BE2C (cell line): Measurements from ENCODE around the gene CLTCL1.

ENCODE experiments used
- DNase-seq: peaks from one replicate; pipeline ENCODE4 v3.0.0-alpha.2; 2020
- H3K27me3 ChIP-seq: fragments of 250-450 bp; sonication (Bioruptor Pico); 2 replicates; pipeline ENCODE4 v1.5.1; 2020; ENCODE audit warnings: mild to moderate bottlenecking
- H3K36me3 ChIP-seq: fragments of 250-450 bp; sonication (Bioruptor Pico); 2 replicates; pipeline ENCODE4 v1.5.1; 2020; ENCODE audit warnings: mild to moderate bottlenecking
- H3K4me1 ChIP-seq: fragments of 250-450 bp; sonication (Bioruptor Pico); 2 replicates; pipeline ENCODE4 v1.5.1; 2020
- H3K4me3 ChIP-seq: 2 replicates; pipeline ENCODE4 v1.5.1; 2011; ENCODE audit warnings: low read depth, low read length
- H3K9me3 ChIP-seq: fragments of 250-450 bp; sonication (Bioruptor Pico); 2 replicates; pipeline ENCODE4 v1.5.1; 2020
- TF ChIP-seq, protein P1 (sequence below): IDR thresholded peaks from 2 replicates; pipeline ENCODE4 v1.5.1; 2012; ENCODE audit warnings: mild to moderate bottlenecking, low read depth, low read length

Gene CLTCL1

DNA sequence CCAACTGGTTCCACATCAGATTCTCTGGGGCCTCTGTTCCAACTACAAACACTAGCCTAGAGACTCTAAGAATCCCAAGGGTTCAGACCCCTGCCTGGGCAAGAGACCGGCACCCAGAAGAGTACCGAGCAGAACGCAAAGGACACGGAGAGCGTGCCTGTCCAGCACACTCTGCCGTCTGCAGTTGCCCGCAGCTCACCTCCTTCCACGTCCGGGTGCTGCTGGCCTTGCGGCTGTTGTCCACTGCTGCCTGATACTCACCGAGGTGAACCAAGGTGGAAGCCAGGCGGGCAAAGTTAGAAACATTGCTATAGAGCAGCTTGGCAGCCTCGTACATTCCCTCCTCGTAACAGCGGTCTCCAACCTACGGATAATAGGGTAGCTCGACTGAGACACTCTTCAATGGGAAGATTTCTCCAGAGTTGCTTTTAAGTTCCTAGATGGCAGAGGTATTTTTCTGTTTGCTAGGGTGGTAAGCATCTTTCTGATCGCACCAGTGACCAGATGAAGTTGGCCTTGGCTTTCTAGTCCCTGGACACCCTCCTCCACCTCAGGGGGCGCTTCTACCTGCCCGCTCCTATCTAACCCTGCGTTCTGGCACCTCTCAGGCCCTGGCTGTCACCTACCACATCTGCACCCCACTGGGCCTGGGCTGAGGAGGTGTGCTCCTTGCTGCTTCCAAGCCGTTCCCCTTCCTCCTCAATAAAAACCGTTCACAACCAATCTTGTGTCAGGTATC, 90.2 kb downstream of the CLTCL1 start:
- Histone ChIP-seq H3K27me3 (no peaks in the 10 kb centered on the region), H3K9me3 (no peaks in the 10 kb centered on the region), H3K36me3 (no peaks in the 10 kb centered on the region), H3K4me3 (no peak overlapping the region), H3K4me1 (no peaks in the 10 kb centered on the region; the same call in 1 of the 2 replicates)
- TF ChIP-seq, protein P1, sequence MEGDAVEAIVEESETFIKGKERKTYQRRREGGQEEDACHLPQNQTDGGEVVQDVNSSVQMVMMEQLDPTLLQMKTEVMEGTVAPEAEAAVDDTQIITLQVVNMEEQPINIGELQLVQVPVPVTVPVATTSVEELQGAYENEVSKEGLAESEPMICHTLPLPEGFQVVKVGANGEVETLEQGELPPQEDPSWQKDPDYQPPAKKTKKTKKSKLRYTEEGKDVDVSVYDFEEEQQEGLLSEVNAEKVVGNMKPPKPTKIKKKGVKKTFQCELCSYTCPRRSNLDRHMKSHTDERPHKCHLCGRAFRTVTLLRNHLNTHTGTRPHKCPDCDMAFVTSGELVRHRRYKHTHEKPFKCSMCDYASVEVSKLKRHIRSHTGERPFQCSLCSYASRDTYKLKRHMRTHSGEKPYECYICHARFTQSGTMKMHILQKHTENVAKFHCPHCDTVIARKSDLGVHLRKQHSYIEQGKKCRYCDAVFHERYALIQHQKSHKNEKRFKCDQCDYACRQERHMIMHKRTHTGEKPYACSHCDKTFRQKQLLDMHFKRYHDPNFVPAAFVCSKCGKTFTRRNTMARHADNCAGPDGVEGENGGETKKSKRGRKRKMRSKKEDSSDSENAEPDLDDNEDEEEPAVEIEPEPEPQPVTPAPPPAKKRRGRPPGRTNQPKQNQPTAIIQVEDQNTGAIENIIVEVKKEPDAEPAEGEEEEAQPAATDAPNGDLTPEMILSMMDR: no peak
- DNase-seq: no peak

DNA sequence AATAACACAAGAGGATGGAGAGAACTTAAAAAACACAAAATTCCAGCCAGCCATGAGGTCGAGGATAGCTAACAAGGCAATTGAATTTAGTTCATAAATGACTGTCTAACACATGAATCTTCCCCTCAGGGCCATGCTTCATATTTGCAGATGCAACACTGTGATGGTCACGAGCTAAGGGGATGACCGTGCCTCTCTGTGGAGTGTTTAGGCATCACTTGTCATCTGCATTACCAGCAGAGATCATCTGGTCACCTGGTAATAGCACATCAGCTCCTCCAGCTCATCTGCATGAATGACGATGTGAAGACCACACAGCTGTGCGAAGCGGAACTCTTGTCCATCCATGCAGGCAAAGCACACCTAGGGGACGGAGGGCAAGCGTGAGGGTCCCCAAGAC, 92.0 kb downstream of the CLTCL1 start:
- H3K27me3 ChIP-seq: no peaks in the 10 kb centered on the region
- no peaks in the 10 kb centered on the region for H3K9me3 ChIP-seq
- no peak for DNase-seq
- no peaks in the 10 kb centered on the region for H3K36me3 ChIP-seq
- TF ChIP-seq, protein P1: no peak
- no peak overlapping the region for H3K4me3 ChIP-seq
- no peaks in the 10 kb centered on the region; the same call in 1 of the 2 replicates for H3K4me1 ChIP-seq

DNA sequence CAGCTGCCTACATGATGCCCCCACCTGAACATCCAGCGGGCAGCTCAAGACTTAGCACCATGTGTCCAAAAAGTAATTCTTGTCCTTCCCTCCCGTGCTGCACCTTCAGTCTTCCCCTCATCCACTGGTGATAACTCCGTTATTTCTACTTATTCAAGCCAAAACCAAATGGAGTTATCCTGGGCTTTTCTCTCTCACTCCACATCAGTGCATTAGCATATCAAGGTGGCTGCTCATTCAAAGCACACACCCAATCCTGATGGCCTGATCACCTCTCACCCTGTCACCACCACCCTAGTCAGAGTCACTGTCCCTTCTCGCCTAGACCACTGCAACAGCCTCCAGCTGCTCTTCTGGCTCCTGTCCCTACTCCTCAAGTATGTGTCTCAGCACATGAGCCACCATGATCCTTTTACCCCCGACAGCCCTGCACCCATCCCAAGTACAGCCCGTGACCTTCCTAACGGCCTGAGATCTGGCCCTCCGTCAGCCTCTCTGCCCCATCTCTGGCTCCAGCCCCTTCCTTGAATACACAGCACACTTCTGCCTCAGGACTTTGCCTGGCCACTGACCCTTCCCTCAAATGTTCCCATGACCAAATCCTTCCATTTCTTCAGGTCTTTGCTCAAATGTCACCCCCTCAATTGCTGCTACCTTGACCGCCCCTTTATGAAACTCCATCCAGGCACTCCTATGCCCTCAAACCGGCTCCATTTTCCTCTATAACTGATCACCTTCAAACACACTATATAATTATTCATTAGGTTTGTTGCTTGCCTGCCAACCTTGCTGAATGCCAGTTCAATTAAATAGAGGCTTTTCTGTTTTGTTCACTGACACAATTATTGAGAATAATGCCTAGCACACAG, 93.3 kb downstream of the CLTCL1 start:
- Histone ChIP-seq H3K4me3 (no peak overlapping the region), H3K36me3 (no peaks in the 10 kb centered on the region), H3K4me1 (no peaks in the 10 kb centered on the region), H3K9me3 (no peaks in the 10 kb centered on the region), H3K27me3 (no peaks in the 10 kb centered on the region)
- TF ChIP-seq, protein P1: no peak
- no peak for DNase-seq

DNA sequence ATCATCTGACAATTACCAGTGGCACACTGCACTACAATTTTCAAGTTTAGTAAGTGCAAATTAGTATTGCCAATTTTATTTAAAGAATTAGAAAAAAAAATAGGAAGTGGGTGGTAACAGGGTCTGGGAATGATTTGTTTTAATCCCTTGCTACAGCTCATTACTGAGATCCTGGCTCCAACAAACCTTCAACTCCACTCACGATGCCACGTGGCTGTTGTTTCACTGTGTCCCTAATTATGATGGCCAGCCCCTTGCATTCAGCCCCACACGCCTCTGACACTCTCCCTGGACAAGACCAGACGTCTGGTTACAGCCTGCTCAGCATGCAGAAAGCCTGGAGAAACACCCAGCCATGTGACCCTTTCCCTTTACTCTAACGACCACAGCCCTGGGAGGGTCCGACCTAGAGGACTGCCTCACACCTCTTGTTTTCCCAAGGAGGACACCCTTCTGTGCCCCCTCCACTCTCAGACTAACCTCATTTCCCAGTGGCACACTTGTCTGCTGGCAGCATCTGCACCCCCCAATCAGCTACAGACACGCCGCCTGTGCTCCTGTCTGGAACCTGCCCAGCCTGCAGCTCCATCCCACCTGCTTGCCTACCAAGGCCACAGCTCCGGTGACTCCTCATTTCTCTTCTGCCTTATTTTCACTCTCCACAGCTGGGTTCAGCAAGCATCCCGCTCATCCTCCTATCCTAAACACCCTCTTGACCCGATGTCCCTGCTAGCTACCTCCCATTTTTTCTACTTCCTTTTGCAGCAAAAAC, 94.5 kb downstream of the CLTCL1 start:
- TF ChIP-seq, protein P1: no peak
- DNase-seq: no peak
- Histone ChIP-seq H3K27me3 (no peaks in the 10 kb centered on the region), H3K36me3 (no peaks in the 10 kb centered on the region), H3K9me3 (no peaks in the 10 kb centered on the region), H3K4me3 (no peak overlapping the region), H3K4me1 (no peaks in the 10 kb centered on the region)

DNA sequence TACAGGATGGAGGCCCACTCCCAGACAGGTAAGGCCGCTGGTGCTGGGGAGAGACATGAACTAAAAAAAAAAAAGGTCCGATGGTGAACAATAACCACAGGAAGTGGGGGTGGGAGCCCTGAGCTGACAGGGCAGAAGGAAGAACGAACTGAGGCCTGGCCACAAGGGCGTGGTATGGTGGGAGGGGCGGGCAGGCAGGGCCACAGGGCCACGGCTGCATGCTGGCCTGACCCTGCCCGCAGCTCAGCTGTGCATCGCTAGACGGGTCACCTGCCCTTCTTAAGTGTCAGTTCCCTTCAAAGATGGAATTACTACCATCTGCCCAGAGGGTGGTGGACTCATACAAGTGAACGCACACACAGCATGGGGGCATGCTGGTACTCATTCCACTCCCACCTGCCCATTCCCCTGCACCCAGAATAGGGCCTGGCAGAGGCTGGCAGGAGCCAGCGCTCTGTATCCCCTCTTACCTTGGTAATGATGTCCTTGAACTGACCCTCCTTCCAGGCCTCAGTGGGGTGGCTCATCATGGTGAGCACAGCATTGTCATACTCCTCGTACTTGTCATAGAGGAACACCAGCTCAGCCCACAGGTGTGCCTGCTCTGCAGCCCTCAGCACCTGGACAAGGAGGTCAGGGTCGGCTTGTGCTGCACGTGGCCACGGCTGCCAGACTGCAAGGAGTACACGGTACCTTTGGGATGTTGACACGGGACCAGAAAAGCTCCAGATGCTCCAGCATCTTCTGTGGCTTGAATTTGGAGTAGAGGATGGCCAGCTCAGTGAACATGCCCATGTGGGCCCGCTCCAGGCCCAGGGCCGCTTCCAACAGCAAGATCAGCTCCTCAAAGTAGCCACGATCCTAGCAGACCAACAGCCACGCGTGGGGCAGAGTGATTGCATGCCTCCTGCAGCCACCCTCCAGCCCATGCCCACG, 95.5 kb downstream of the CLTCL1 start:
- TF ChIP-seq, protein P1: no peak
- H3K4me3 ChIP-seq: no peak overlapping the region

More for the DNA sequence above, 95.5 kb downstream of the CLTCL1 start:
- no peaks in the 10 kb centered on the region for H3K27me3 ChIP-seq
- no peaks in the 10 kb centered on the region for H3K4me1 ChIP-seq
- H3K9me3 ChIP-seq: no peaks in the 10 kb centered on the region
- no peak for DNase-seq
- no peaks in the 10 kb centered on the region for H3K36me3 ChIP-seq
